ENCODE results near the gene ZYG11A.
"Not testable (repeated sequence)": the region's sequence is repeated elsewhere in the genome, so short reads cannot be mapped to it uniquely, and the experiment has no call there.

Gene ZYG11A

GRCh38 chr1:52845119-52845518 lies 2.6 kb downstream of the ZYG11A start:
- H3K56ac ChIP-seq (ENCODE audit: low read length); H2BK120ac ChIP-seq (ENCODE audit: low read depth, low read length); H4K8ac ChIP-seq (ENCODE audit: low read depth, low read length); DNase-seq; H3K9ac ChIP-seq (ENCODE audit: low read length); H3K4me2 ChIP-seq (ENCODE audit: low read length); H3K4me1 ChIP-seq (ENCODE audit: control insufficient read depth, low read depth, low read length); H3K18ac ChIP-seq (ENCODE audit: low read length); H2BK15ac ChIP-seq (replicated peaks; ENCODE audit: low read depth); H3K4me3 ChIP-seq (ENCODE audit: low read length); H3K27me3 ChIP-seq (ENCODE audit: insufficient read depth, low read length, poor library complexity); H3K4ac ChIP-seq (ENCODE audit: low read depth, low read length); H2AK5ac ChIP-seq (ENCODE audit: low read length); H4K5ac ChIP-seq (ENCODE audit: low read length); H3K36me3 ChIP-seq (ENCODE audit: control insufficient read depth, insufficient read depth, low read length); H3K23ac ChIP-seq (ENCODE audit: low read length); H3K79me2 ChIP-seq (ENCODE audit: control insufficient read depth, insufficient read depth, low read length); H2BK5ac ChIP-seq (ENCODE audit: low read length); H3K79me1 ChIP-seq (ENCODE audit: low read length); H3K27ac ChIP-seq (ENCODE audit: low read depth, low read length): not testable (repeated sequence)
- WGBS (ENCODE audit: extremely low coverage, insufficient coverage, low lambda C conversion rate) = no CpG with 5 or more reads among the region's 6 CpGs

GRCh38 chr1:52848423-52848822 lies 5.9 kb downstream of the ZYG11A start:
- Histone ChIP-seq H2AK5ac (ENCODE audit: low read length) (no peak overlapping the region), H3K4ac (ENCODE audit: low read depth, low read length) (no peak overlapping the region), H3K18ac (ENCODE audit: low read length) (no peak overlapping the region), H3K79me1 (ENCODE audit: low read length) (no peaks in the 10 kb centered on the region), H3K56ac (ENCODE audit: low read length) (no peak overlapping the region), H3K4me1 (ENCODE audit: control insufficient read depth, low read depth, low read length) (no peaks in the 10 kb centered on the region), H3K36me3 (ENCODE audit: control insufficient read depth, insufficient read depth, low read length) (no peaks in the 10 kb centered on the region), H3K79me2 (ENCODE audit: control insufficient read depth, insufficient read depth, low read length) (no peaks in the 10 kb centered on the region), H2BK15ac (replicated peaks; ENCODE audit: low read depth) (no peak overlapping the region), H3K4me3 (ENCODE audit: low read length) (no peak overlapping the region), H3K27me3 (ENCODE audit: insufficient read depth, low read length, poor library complexity) (peaks cover 4% of the 10 kb centered on the region), H3K9ac (ENCODE audit: low read length) (no peak overlapping the region), H4K8ac (ENCODE audit: low read depth, low read length) (no peak overlapping the region), H3K27ac (ENCODE audit: low read depth, low read length) (no peak overlapping the region), H4K5ac (ENCODE audit: low read length) (no peak overlapping the region), H2BK120ac (ENCODE audit: low read depth, low read length) (no peak overlapping the region), H2BK5ac (ENCODE audit: low read length) (no peak overlapping the region), H3K4me2 (ENCODE audit: low read length) (no peak overlapping the region), H3K23ac (ENCODE audit: low read length) (no peak overlapping the region)
- no peak for DNase-seq
- no CpG with 5 or more reads among the region's 5 CpGs for WGBS (ENCODE audit: extremely low coverage, insufficient coverage, low lambda C conversion rate)

GRCh38 chr1:52850951-52851350 lies 8.4 kb downstream of the ZYG11A start:
- no CpG with 5 or more reads among the region's 4 CpGs for WGBS (ENCODE audit: extremely low coverage, insufficient coverage, low lambda C conversion rate)
- Histone ChIP-seq H3K79me1 (ENCODE audit: low read length) (no peaks in the 10 kb centered on the region), H2AK5ac (ENCODE audit: low read length) (no peak overlapping the region), H3K27me3 (ENCODE audit: insufficient read depth, low read length, poor library complexity) (no peaks in the 10 kb centered on the region), H3K56ac (ENCODE audit: low read length) (no peak overlapping the region), H4K5ac (ENCODE audit: low read length) (no peak overlapping the region), H3K27ac (ENCODE audit: low read depth, low read length) (no peak overlapping the region), H3K4me1 (ENCODE audit: control insufficient read depth, low read depth, low read length) (no peaks in the 10 kb centered on the region), H3K4me3 (ENCODE audit: low read length) (no peak overlapping the region), H2BK120ac (ENCODE audit: low read depth, low read length) (no peak overlapping the region), H2BK15ac (replicated peaks; ENCODE audit: low read depth) (no peak overlapping the region), H4K8ac (ENCODE audit: low read depth, low read length) (no peak overlapping the region), H3K9ac (ENCODE audit: low read length) (no peak overlapping the region), H3K79me2 (ENCODE audit: control insufficient read depth, insufficient read depth, low read length) (no peaks in the 10 kb centered on the region), H3K4me2 (ENCODE audit: low read length) (no peak overlapping the region), H3K36me3 (ENCODE audit: control insufficient read depth, insufficient read depth, low read length) (no peaks in the 10 kb centered on the region), H3K18ac (ENCODE audit: low read length) (no peak overlapping the region), H3K4ac (ENCODE audit: low read depth, low read length) (no peak overlapping the region), H3K23ac (ENCODE audit: low read length) (no peak overlapping the region), H2BK5ac (ENCODE audit: low read length) (no peak overlapping the region)
- no peak for DNase-seq

GRCh38 chr1:52852854-52853253 lies 10.3 kb downstream of the ZYG11A start:
- WGBS (ENCODE audit: extremely low coverage, insufficient coverage, low lambda C conversion rate) = no CpG with 5 or more reads among the region's 2 CpGs
- Histone ChIP-seq H4K8ac (ENCODE audit: low read depth, low read length) (no peak overlapping the region), H2AK5ac (ENCODE audit: low read length) (no peak overlapping the region), H3K9ac (ENCODE audit: low read length) (no peak overlapping the region), H3K27ac (ENCODE audit: low read depth, low read length) (no peak overlapping the region), H2BK5ac (ENCODE audit: low read length) (no peak overlapping the region), H3K36me3 (ENCODE audit: control insufficient read depth, insufficient read depth, low read length) (no peaks in the 10 kb centered on the region), H3K4ac (ENCODE audit: low read depth, low read length) (no peak overlapping the region), H3K23ac (ENCODE audit: low read length) (no peak overlapping the region), H3K79me1 (ENCODE audit: low read length) (no peaks in the 10 kb centered on the region), H3K4me3 (ENCODE audit: low read length) (no peak overlapping the region), H4K5ac (ENCODE audit: low read length) (no peak overlapping the region), H3K18ac (ENCODE audit: low read length) (no peak overlapping the region), H2BK15ac (replicated peaks; ENCODE audit: low read depth) (no peak overlapping the region), H3K79me2 (ENCODE audit: control insufficient read depth, insufficient read depth, low read length) (no peaks in the 10 kb centered on the region), H2BK120ac (ENCODE audit: low read depth, low read length) (no peak overlapping the region), H3K27me3 (ENCODE audit: insufficient read depth, low read length, poor library complexity) (no peaks in the 10 kb centered on the region), H3K4me2 (ENCODE audit: low read length) (no peak overlapping the region), H3K56ac (ENCODE audit: low read length) (no peak overlapping the region), H3K4me1 (ENCODE audit: control insufficient read depth, low read depth, low read length) (no peaks in the 10 kb centered on the region)
- DNase-seq = no peak

- Histone ChIP-seq H3K79me2 (ENCODE audit: control insufficient read depth, insufficient read depth, low read length) (no peaks in the 10 kb centered on the region), H3K4me2 (ENCODE audit: low read length) (no peak overlapping the region), H2BK5ac (ENCODE audit: low read length) (no peak overlapping the region), H3K18ac (ENCODE audit: low read length) (no peak overlapping the region), H3K27me3 (ENCODE audit: insufficient read depth, low read length, poor library complexity) (no peaks in the 10 kb centered on the region), H2BK120ac (ENCODE audit: low read depth, low read length) (no peak overlapping the region), H3K4ac (ENCODE audit: low read depth, low read length) (no peak overlapping the region), H4K8ac (ENCODE audit: low read depth, low read length) (no peak overlapping the region), H3K56ac (ENCODE audit: low read length) (no peak overlapping the region), H3K27ac (ENCODE audit: low read depth, low read length) (no peak overlapping the region), H2BK15ac (replicated peaks; ENCODE audit: low read depth) (no peak overlapping the region), H3K23ac (ENCODE audit: low read length) (no peak overlapping the region), H3K4me3 (ENCODE audit: low read length) (no peak overlapping the region), H3K79me1 (ENCODE audit: low read length) (no peaks in the 10 kb centered on the region), H3K4me1 (ENCODE audit: control insufficient read depth, low read depth, low read length) (no peaks in the 10 kb centered on the region), H4K5ac (ENCODE audit: low read length) (no peak overlapping the region), H3K36me3 (ENCODE audit: control insufficient read depth, insufficient read depth, low read length) (no peaks in the 10 kb centered on the region), H3K9ac (ENCODE audit: low read length) (no peak overlapping the region), H2AK5ac (ENCODE audit: low read length) (no peak overlapping the region)
- DNase-seq = no peak
- whole genome bisulfite sequencing (ENCODE audit: extremely low coverage, insufficient coverage, low lambda C conversion rate) = no CpG with 5 or more reads among the region's 4 CpGs
These were observed 13.0 kb downstream of the ZYG11A start for GRCh38 chr1:52855584-52855983.

- Histone ChIP-seq H3K4me2 (ENCODE audit: low read length) (no peak overlapping the region), H3K4ac (ENCODE audit: low read depth, low read length) (no peak overlapping the region), H4K5ac (ENCODE audit: low read length) (no peak overlapping the region), H3K56ac (ENCODE audit: low read length) (no peak overlapping the region), H3K79me2 (ENCODE audit: control insufficient read depth, insufficient read depth, low read length) (no peaks in the 10 kb centered on the region), H2BK5ac (ENCODE audit: low read length) (no peak overlapping the region), H3K9ac (ENCODE audit: low read length) (no peak overlapping the region), H3K4me1 (ENCODE audit: control insufficient read depth, low read depth, low read length) (no peaks in the 10 kb centered on the region), H2AK5ac (ENCODE audit: low read length) (no peak overlapping the region), H4K8ac (ENCODE audit: low read depth, low read length) (no peak overlapping the region), H3K18ac (ENCODE audit: low read length) (no peak overlapping the region), H2BK15ac (replicated peaks; ENCODE audit: low read depth) (no peak overlapping the region), H3K79me1 (ENCODE audit: low read length) (no peaks in the 10 kb centered on the region), H3K27me3 (ENCODE audit: insufficient read depth, low read length, poor library complexity) (no peaks in the 10 kb centered on the region), H3K23ac (ENCODE audit: low read length) (no peak overlapping the region), H3K4me3 (ENCODE audit: low read length) (no peak overlapping the region), H2BK120ac (ENCODE audit: low read depth, low read length) (no peak overlapping the region), H3K36me3 (ENCODE audit: control insufficient read depth, insufficient read depth, low read length) (no peaks in the 10 kb centered on the region), H3K27ac (ENCODE audit: low read depth, low read length) (no peak overlapping the region)
- no CpG with 5 or more reads among the region's 4 CpGs for WGBS (ENCODE audit: extremely low coverage, insufficient coverage, low lambda C conversion rate)
- DNase-seq = peak; percentile 27
These were observed 13.5 kb downstream of the ZYG11A start for GRCh38 chr1:52856026-52856425.
